SK-N-SH treated with all-trans-retinoic acid at 6 μM for 48 hours (cell line): Measurements from ENCODE around the gene SARS1.

Experiments used
- GLIS3 ChIP-seq: fragments of 250-450 bp; sonication (Bioruptor Pico); IDR thresholded peaks from 2 replicates; pipeline ENCODE4 v1.5.0; 2020; ENCODE audit warnings: mild to moderate bottlenecking, moderate library complexity
- PATZ1 ChIP-seq: fragments of 250-450 bp; sonication (Bioruptor Pico); IDR thresholded peaks from 2 replicates; pipeline ENCODE4 v1.8.0; 2020; ENCODE audit warnings: mild to moderate bottlenecking, moderate library complexity, borderline replicate concordance
- RARB ChIP-seq: fragments of 250-450 bp; sonication (Bioruptor Pico); IDR thresholded peaks from 2 replicates; pipeline ENCODE4 v1.8.0; 2021; ENCODE audit warnings: mild to moderate bottlenecking, moderate library complexity
- TCF4 ChIP-seq: fragments of 250-450 bp; sonication (Bioruptor Pico); IDR thresholded peaks from 2 replicates; pipeline ENCODE4 v1.8.0; 2021; ENCODE audit warnings: mild to moderate bottlenecking, moderate library complexity, borderline replicate concordance
- TOX ChIP-seq: fragments of 250-450 bp; sonication (Bioruptor Pico); IDR thresholded peaks from 2 replicates; pipeline ENCODE4 v1.8.0; 2021; ENCODE audit warnings: mild to moderate bottlenecking, moderate library complexity, borderline replicate concordance
- TSHZ2 ChIP-seq: fragments of 250-450 bp; sonication (Bioruptor Pico); IDR thresholded peaks from 2 replicates; pipeline ENCODE4 v1.5.0; 2020; ENCODE audit warnings: mild to moderate bottlenecking, moderate library complexity
- ZFP3 ChIP-seq: fragments of 250-450 bp; sonication (Bioruptor Pico); IDR thresholded peaks from 2 replicates; pipeline ENCODE4 v1.5.0; 2020; ENCODE audit warnings: mild to moderate bottlenecking, moderate library complexity
- ZFP30 ChIP-seq: fragments of 450-650 bp; formaldehyde crosslinking; IDR thresholded peaks from 2 replicates; pipeline ENCODE4 v1.5.0; 2022; ENCODE audit warnings: mild to moderate bottlenecking, moderate library complexity
- ZNF70 ChIP-seq: fragments of 450-650 bp; formaldehyde crosslinking; IDR thresholded peaks from 2 replicates; pipeline ENCODE4 v1.5.0; 2020; ENCODE audit warnings: mild to moderate bottlenecking, moderate library complexity

GRCh38 chr1:109264379-109264755 lies 50.6 kb downstream of the SARS1 start:
- TF ChIP-seq TSHZ2 = no peak
- no peak for TF ChIP-seq PATZ1
- TF ChIP-seq ZFP30 = no peak
- no peak for TF ChIP-seq GLIS3 (CRISPR knock-in tag)
- TF ChIP-seq RARB (CRISPR knock-in tag) = no peak
- no peak for TF ChIP-seq TOX (CRISPR knock-in tag)
- TF ChIP-seq ZNF70 = no peak
- TF ChIP-seq TCF4 = no peak
- no peak for TF ChIP-seq ZFP3 (CRISPR knock-in tag)
